ENCODE measurements around the gene HNMT. TPM values are rescaled to one million over a fixed set of nuclear protein-coding genes. Genes with fewer than 3 reads are reported as not detected.
"Not testable (repeated sequence)": the region's sequence is repeated elsewhere in the genome, so short reads cannot be mapped to it uniquely, and the experiment has no call there.

HNMT gene
- polyA plus RNA-seq, 1 donor (not counting 4 experiments of a cell fraction or from before 2014, with no cell fraction given) = 7.4 TPM

DNA sequence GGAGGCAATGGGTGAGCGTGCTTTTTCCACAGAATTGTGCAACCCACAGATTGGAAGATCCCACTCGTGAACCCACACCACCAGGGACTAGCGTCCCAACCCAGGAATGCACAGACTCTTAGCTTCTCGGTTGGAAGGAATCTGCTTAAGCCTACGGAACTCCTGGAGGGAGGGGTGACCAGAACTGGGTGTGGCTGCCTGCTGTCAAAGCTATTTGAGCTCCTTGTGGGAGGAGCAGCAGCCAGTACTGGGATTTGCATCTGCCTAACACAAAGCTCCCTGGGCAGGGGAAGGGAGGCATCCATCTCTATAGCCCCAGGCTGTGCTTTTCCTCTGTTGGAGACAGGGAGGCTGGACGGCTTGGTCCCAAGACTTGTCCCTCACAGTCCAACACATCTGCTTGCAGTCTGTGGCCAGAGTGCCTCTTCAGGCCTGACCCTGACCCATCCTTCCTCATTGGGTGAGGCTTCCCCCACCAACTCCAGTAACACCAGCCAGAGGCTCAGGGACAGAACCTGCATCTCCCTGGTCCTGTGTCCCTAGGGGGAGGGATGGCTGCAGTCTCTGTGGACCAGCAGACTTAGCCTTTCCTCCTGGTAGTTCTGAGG, 27.9 kb downstream of the HNMT start:
- dilution Hi-C loops (cut with MboI; ENCODE audit: extremely low pct_ligation_motif_present, low sequenced_read_pairs) = no loop called here
- no peaks in the 10 kb centered on the region for H3K27me3 ChIP-seq (ENCODE audit: control insufficient read depth, extremely low read depth, insufficient read depth, low read length)
- no peak overlapping the region for H3K9ac ChIP-seq (ENCODE audit: control insufficient read depth, extremely low read depth, insufficient read depth, low read length)
- H3K79me2 ChIP-seq (ENCODE audit: control insufficient read depth, insufficient read depth, low read length) = no peaks in the 10 kb centered on the region
- H4K20me1 ChIP-seq (ENCODE audit: control insufficient read depth, extremely low read depth, insufficient read depth, low read length) = no peaks in the 10 kb centered on the region
- no peak for DNase-seq (ENCODE audit: low read depth, low spot score)
- no peak for TF ChIP-seq EZH2 (IDR thresholded peaks at IDR 0.05; ENCODE audit: low read length)
- TF ChIP-seq, protein P1, sequence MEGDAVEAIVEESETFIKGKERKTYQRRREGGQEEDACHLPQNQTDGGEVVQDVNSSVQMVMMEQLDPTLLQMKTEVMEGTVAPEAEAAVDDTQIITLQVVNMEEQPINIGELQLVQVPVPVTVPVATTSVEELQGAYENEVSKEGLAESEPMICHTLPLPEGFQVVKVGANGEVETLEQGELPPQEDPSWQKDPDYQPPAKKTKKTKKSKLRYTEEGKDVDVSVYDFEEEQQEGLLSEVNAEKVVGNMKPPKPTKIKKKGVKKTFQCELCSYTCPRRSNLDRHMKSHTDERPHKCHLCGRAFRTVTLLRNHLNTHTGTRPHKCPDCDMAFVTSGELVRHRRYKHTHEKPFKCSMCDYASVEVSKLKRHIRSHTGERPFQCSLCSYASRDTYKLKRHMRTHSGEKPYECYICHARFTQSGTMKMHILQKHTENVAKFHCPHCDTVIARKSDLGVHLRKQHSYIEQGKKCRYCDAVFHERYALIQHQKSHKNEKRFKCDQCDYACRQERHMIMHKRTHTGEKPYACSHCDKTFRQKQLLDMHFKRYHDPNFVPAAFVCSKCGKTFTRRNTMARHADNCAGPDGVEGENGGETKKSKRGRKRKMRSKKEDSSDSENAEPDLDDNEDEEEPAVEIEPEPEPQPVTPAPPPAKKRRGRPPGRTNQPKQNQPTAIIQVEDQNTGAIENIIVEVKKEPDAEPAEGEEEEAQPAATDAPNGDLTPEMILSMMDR (optimal IDR thresholded peaks at IDR 0.05 in 1 of 3, IDR thresholded peaks at IDR 0.05 in 1 of 3, conservative IDR thresholded peaks at IDR 0.05 in 1 of 3; ENCODE audit: extremely low read depth in 1 of 3, insufficient read depth in 2 of 3, low read length in 3 of 3) = no peak
- H3K4me2 ChIP-seq (ENCODE audit: control insufficient read depth, extremely low read depth, insufficient read depth, low read depth, low read length) = no peak overlapping the region
- peaks cover 3% of the 10 kb centered on the region for H3K9me3 ChIP-seq (ENCODE audit: control insufficient read depth, low read depth, low read length)
- no peak overlapping the region for H2AFZ ChIP-seq (ENCODE audit: control insufficient read depth, low read length)
- H3K4me1 ChIP-seq (ENCODE audit: control insufficient read depth, extremely low read depth, insufficient read depth, low read length) = no peaks in the 10 kb centered on the region
- no peak overlapping the region for H3K27ac ChIP-seq (ENCODE audit: control insufficient read depth, insufficient read depth, low read length)
- no peaks in the 10 kb centered on the region for H3K9me1 ChIP-seq (ENCODE audit: control insufficient read depth, extremely low read depth, insufficient read depth, low read length)
- no peak overlapping the region for H3K4me3 ChIP-seq (ENCODE audit: control insufficient read depth in 2 of 3, extremely low read depth in 1 of 3, insufficient read depth in 2 of 3, low read depth in 1 of 3, low read length in 3 of 3)
- no peak for FAIRE-seq
- no peaks in the 10 kb centered on the region for H3K36me3 ChIP-seq (ENCODE audit: control insufficient read depth in 2 of 2, extremely low read depth in 1 of 2, insufficient read depth in 2 of 2, low read length in 2 of 2)

DNA sequence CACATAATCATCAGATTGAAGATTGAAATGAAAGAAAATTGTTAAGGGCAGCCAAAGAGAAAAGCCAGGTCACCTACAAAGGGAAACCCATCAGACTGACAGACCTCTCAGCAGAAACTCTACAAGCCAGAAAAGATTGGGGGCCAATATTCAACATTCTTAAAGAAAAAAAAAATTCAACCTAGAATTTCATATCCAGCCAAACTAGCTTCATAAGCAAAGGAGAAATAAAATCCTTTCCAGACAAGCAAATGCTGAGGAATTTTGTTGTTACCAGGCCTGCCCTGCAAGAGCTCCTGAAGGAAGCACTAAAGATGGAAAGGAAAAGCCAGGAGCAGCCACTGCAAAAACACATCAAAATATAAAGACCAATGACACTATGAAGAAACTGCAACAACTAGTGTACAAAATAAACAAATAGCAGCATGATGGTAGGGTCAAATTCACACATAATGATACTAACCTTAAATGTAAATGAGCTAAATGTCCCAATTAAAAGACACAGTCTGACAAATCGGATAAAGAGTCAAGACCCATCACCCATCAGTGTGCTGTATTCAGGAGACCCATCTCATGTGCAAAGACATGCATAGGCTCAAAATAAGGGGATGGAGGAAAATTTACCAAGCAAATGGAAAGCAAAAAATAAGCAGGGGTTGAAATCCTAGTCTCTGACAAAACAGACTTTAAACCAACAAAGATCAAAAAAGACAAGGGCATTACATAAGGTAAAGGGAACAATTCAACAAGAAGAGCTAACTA, 29.6 kb downstream of the HNMT start:
- H2AFZ ChIP-seq (ENCODE audit: control insufficient read depth, low read length); H3K4me3 ChIP-seq (ENCODE audit: control insufficient read depth in 2 of 3, extremely low read depth in 1 of 3, insufficient read depth in 2 of 3, low read depth in 1 of 3, low read length in 3 of 3); H3K79me2 ChIP-seq (ENCODE audit: control insufficient read depth, insufficient read depth, low read length); H4K20me1 ChIP-seq (ENCODE audit: control insufficient read depth, extremely low read depth, insufficient read depth, low read length); H3K9me1 ChIP-seq (ENCODE audit: control insufficient read depth, extremely low read depth, insufficient read depth, low read length); H3K36me3 ChIP-seq (ENCODE audit: control insufficient read depth in 2 of 2, extremely low read depth in 1 of 2, insufficient read depth in 2 of 2, low read length in 2 of 2); H3K9ac ChIP-seq (ENCODE audit: control insufficient read depth, extremely low read depth, insufficient read depth, low read length); H3K4me2 ChIP-seq (ENCODE audit: control insufficient read depth, extremely low read depth, insufficient read depth, low read depth, low read length); DNase-seq (ENCODE audit: low read depth, low spot score); H3K27me3 ChIP-seq (ENCODE audit: control insufficient read depth, extremely low read depth, insufficient read depth, low read length); FAIRE-seq; H3K4me1 ChIP-seq (ENCODE audit: control insufficient read depth, extremely low read depth, insufficient read depth, low read length); H3K9me3 ChIP-seq (ENCODE audit: control insufficient read depth, low read depth, low read length); H3K27ac ChIP-seq (ENCODE audit: control insufficient read depth, insufficient read depth, low read length); dilution Hi-C loops (cut with MboI; ENCODE audit: extremely low pct_ligation_motif_present, low sequenced_read_pairs): not testable (repeated sequence)

- H3K27me3 ChIP-seq (ENCODE audit: control insufficient read depth, extremely low read depth, insufficient read depth, low read length); H3K9me3 ChIP-seq (ENCODE audit: control insufficient read depth, low read depth, low read length); dilution Hi-C loops (cut with MboI; ENCODE audit: extremely low pct_ligation_motif_present, low sequenced_read_pairs); H3K4me3 ChIP-seq (ENCODE audit: control insufficient read depth in 2 of 3, extremely low read depth in 1 of 3, insufficient read depth in 2 of 3, low read depth in 1 of 3, low read length in 3 of 3); H3K36me3 ChIP-seq (ENCODE audit: control insufficient read depth in 2 of 2, extremely low read depth in 1 of 2, insufficient read depth in 2 of 2, low read length in 2 of 2); DNase-seq (ENCODE audit: low read depth, low spot score); H3K27ac ChIP-seq (ENCODE audit: control insufficient read depth, insufficient read depth, low read length); H3K9me1 ChIP-seq (ENCODE audit: control insufficient read depth, extremely low read depth, insufficient read depth, low read length); FAIRE-seq; H2AFZ ChIP-seq (ENCODE audit: control insufficient read depth, low read length); H4K20me1 ChIP-seq (ENCODE audit: control insufficient read depth, extremely low read depth, insufficient read depth, low read length); H3K4me2 ChIP-seq (ENCODE audit: control insufficient read depth, extremely low read depth, insufficient read depth, low read depth, low read length); H3K9ac ChIP-seq (ENCODE audit: control insufficient read depth, extremely low read depth, insufficient read depth, low read length); H3K4me1 ChIP-seq (ENCODE audit: control insufficient read depth, extremely low read depth, insufficient read depth, low read length); H3K79me2 ChIP-seq (ENCODE audit: control insufficient read depth, insufficient read depth, low read length): not testable (repeated sequence)
These were observed 31.1 kb downstream of the HNMT start for GRCh38 chr2:137995368-137995767.

- H3K27ac ChIP-seq (ENCODE audit: control insufficient read depth, insufficient read depth, low read length); H3K9me1 ChIP-seq (ENCODE audit: control insufficient read depth, extremely low read depth, insufficient read depth, low read length); H3K27me3 ChIP-seq (ENCODE audit: control insufficient read depth, extremely low read depth, insufficient read depth, low read length); FAIRE-seq; H3K36me3 ChIP-seq (ENCODE audit: control insufficient read depth in 2 of 2, extremely low read depth in 1 of 2, insufficient read depth in 2 of 2, low read length in 2 of 2); DNase-seq (ENCODE audit: low read depth, low spot score); H3K4me3 ChIP-seq (ENCODE audit: control insufficient read depth in 2 of 3, extremely low read depth in 1 of 3, insufficient read depth in 2 of 3, low read depth in 1 of 3, low read length in 3 of 3); dilution Hi-C loops (cut with MboI; ENCODE audit: extremely low pct_ligation_motif_present, low sequenced_read_pairs); H3K9ac ChIP-seq (ENCODE audit: control insufficient read depth, extremely low read depth, insufficient read depth, low read length); H3K4me2 ChIP-seq (ENCODE audit: control insufficient read depth, extremely low read depth, insufficient read depth, low read depth, low read length); H3K79me2 ChIP-seq (ENCODE audit: control insufficient read depth, insufficient read depth, low read length); H3K4me1 ChIP-seq (ENCODE audit: control insufficient read depth, extremely low read depth, insufficient read depth, low read length); H2AFZ ChIP-seq (ENCODE audit: control insufficient read depth, low read length); H3K9me3 ChIP-seq (ENCODE audit: control insufficient read depth, low read depth, low read length); H4K20me1 ChIP-seq (ENCODE audit: control insufficient read depth, extremely low read depth, insufficient read depth, low read length): not testable (repeated sequence)
These were observed 31.9 kb downstream of the HNMT start for GRCh38 chr2:137996158-137996557.
